Right lobe of liver (tissue), 4 donors: ENCODE data around the gene SLC39A11.

Source experiments
- POLR2A ChIP-seq: fragments of 450-650 bp; IDR thresholded peaks from one replicate; pipeline ENCODE4 v1.6.1; 2017; ENCODE audit warnings: antibody characterized with exemption, mild to moderate bottlenecking
- TF ChIP-seq, protein P1 (sequence below), 4 donors: fragments of 200-600 bp in 3 of 4; fragments of 450-650 bp in 1 of 4; IDR thresholded peaks; one replicate each; pipeline versions ENCODE4 v1.5.1 to v1.8.0; 2016 to 2022; ENCODE audit warnings: antibody characterized with exemption in 4 of 4, mild to moderate bottlenecking in 2 of 4
- donor health status: DM: no; HTN: no; CAD: no.
- donor health status: DM: no; HTN: no; CAD: no.
- donor health status: DM: no; HTN: yes; CAD: no.

DNA sequence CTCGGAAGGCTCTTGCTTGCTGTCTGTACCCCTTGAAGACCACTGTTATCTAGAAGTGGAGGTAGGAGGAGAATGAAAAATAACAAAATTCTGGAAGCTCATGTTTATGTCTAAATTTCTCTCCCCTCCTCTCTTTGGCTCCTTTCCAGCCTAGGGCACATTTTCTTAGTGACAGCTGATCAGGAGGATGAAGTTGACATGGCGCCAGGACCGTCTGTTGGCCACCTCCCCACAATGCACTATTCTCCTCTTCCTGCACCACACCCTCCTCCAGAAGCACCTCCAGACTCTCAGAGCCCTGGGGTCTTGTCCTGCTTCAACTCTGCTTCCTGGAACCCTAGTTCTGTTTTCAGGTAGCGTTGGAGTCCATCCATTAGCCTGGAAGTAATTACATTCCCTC, 46.8 kb upstream of the SLC39A11 start:
- TF ChIP-seq POLR2A, result no peak
- TF ChIP-seq, protein P1, sequence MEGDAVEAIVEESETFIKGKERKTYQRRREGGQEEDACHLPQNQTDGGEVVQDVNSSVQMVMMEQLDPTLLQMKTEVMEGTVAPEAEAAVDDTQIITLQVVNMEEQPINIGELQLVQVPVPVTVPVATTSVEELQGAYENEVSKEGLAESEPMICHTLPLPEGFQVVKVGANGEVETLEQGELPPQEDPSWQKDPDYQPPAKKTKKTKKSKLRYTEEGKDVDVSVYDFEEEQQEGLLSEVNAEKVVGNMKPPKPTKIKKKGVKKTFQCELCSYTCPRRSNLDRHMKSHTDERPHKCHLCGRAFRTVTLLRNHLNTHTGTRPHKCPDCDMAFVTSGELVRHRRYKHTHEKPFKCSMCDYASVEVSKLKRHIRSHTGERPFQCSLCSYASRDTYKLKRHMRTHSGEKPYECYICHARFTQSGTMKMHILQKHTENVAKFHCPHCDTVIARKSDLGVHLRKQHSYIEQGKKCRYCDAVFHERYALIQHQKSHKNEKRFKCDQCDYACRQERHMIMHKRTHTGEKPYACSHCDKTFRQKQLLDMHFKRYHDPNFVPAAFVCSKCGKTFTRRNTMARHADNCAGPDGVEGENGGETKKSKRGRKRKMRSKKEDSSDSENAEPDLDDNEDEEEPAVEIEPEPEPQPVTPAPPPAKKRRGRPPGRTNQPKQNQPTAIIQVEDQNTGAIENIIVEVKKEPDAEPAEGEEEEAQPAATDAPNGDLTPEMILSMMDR (IDR thresholded peaks at IDR 0.05), result no peak
